PC-3 (cell line): ENCODE measurements around the gene SIVA1. TPM values are rescaled to one million over a fixed set of nuclear protein-coding genes. Genes with fewer than 3 reads are reported as not detected.

Experiments
- ATAC-seq: fragments of 200-7000 bp; cut with Tn5 transposase; 2 replicates; pipeline ENCODE4 v1.9.1; 2020; ENCODE audit warnings: mild to moderate bottlenecking, moderate library complexity
- BruUV-seq: library from RNA; stranded (reverse); fragments of 400-500 nt; replicated peaks from 2 replicates; lab custom pipeline; 2021; lab: Mats Ljungman, UMichigan
- CTCF ChIA-PET: fragments of 300-600 bp; sonication (Branson Sonifier 250); formaldehyde crosslinking; loops from one replicate; lab custom pipeline; 2022; ENCODE audit warnings: antibody characterized with exemption; lab: Charles Lee
- POLR2A ChIA-PET: fragments of 300-600 bp; sonication (Branson Sonifier 250); formaldehyde crosslinking; loops from one replicate; lab custom pipeline; 2022; ENCODE audit warnings: antibody characterized with exemption; ENCODE audit not compliant: unreplicated experiment; lab: Charles Lee
- DNase-seq: peaks from one replicate; pipeline ENCODE4 v3.0.0-alpha.2; 2015
- H2AFZ ChIP-seq: fragments of 300-600 bp; sonication (generic); 2 replicates; pipeline ENCODE4 v1.6.0; 2016; ENCODE audit warnings: antibody characterized with exemption, low read length
- H3F3A ChIP-seq: fragments of 300-600 bp; sonication (generic); one replicate; pipeline ENCODE4 v1.6.0; 2017; ENCODE audit warnings: antibody characterized with exemption, low read length, control low read depth, mild to moderate bottlenecking; ENCODE audit not compliant: unreplicated experiment
- H3K27ac ChIP-seq: fragments of 300-600 bp; sonication (generic); 2 replicates; pipeline ENCODE4 v1.5.1; 2016; ENCODE audit warnings: mild to moderate bottlenecking, low read length
- H3K27me3 ChIP-seq: fragments of 300-600 bp; sonication (generic); 2 replicates; pipeline ENCODE4 v1.6.1; 2016; ENCODE audit warnings: low read length, mixed read lengths
- H3K36me3 ChIP-seq: fragments of 300-600 bp; sonication (generic); 2 replicates; pipeline ENCODE4 v1.6.1; 2016; ENCODE audit warnings: low read depth, mixed run types, low read length, mixed read lengths
- H3K4me1 ChIP-seq: fragments of 300-600 bp; sonication (generic); 2 replicates; pipeline ENCODE4 v1.5.1; 2016; ENCODE audit warnings: low read length; ENCODE audit not compliant: insufficient read depth
- H3K4me2 ChIP-seq: fragments of 300-600 bp; sonication (generic); 2 replicates; pipeline ENCODE4 v1.6.0; 2016; ENCODE audit warnings: low read length
- H3K4me3 ChIP-seq: fragments of 300-600 bp; sonication (generic); 2 replicates; pipeline ENCODE4 v1.5.1; 2016; ENCODE audit warnings: mild to moderate bottlenecking, low read length, mixed read lengths
- H3K79me2 ChIP-seq: fragments of 300-600 bp; sonication (generic); 2 replicates; pipeline ENCODE4 v1.6.1; 2017; ENCODE audit warnings: low read length, mixed read lengths
- H3K9ac ChIP-seq: fragments of 300-600 bp; sonication (generic); 2 replicates; pipeline ENCODE4 v1.6.0; 2016; ENCODE audit warnings: mild to moderate bottlenecking, low read length
- H3K9me2 ChIP-seq: fragments of 300-600 bp; sonication (generic); replicated peaks from 2 replicates; pipeline ENCODE4 v1.6.1; 2016; ENCODE audit warnings: mixed run types, low read length, mixed read lengths
- H3K9me3 ChIP-seq: fragments of 300-600 bp; sonication (generic); 2 replicates; pipeline ENCODE4 v1.6.1; 2016; ENCODE audit warnings: low read length, mixed read lengths
- H4K20me1 ChIP-seq: fragments of 300-600 bp; sonication (generic); 2 replicates; pipeline ENCODE4 v1.6.1; 2016; ENCODE audit warnings: low read length, mixed read lengths
- EZH2 ChIP-seq: fragments of 300-600 bp; sonication (generic); IDR thresholded peaks from one replicate; pipeline ENCODE4 v1.6.1; 2017; ENCODE audit warnings: antibody characterized with exemption, mild to moderate bottlenecking, low read length; ENCODE audit not compliant: unreplicated experiment
- EZH2phosphoT487 ChIP-seq: fragments of 300-600 bp; sonication (generic); IDR thresholded peaks from 2 replicates; pipeline ENCODE4 v1.6.1; 2018; ENCODE audit warnings: mild to moderate bottlenecking, antibody characterized with exemption, low read length, borderline replicate concordance
- intact Hi-C: fragments of 100-400 bp; cut with micrococcal nuclease; formaldehyde crosslinking; loops from 2 replicates; pipeline ENCODE4 v1.9.0; 2023
- total RNA-seq: library from RNA; depleted of rRNA; stranded (reverse); fragments of >200 nt; gene quantifications from 2 replicates; pipeline ENCODE4 v1.2.3, GENCODE V29; 2014
- TF ChIP-seq, protein P1 (sequence below): fragments of 300-600 bp; sonication (generic); conservative IDR thresholded peaks from 2 replicates; pipeline ENCODE4 v1.5.1; 2017; ENCODE audit warnings: antibody characterized with exemption, low read depth, mild to moderate bottlenecking, low read length

The SIVA1 gene
- total RNA-seq, 1 experiment from 2014 or later, result 375 TPM

DNA sequence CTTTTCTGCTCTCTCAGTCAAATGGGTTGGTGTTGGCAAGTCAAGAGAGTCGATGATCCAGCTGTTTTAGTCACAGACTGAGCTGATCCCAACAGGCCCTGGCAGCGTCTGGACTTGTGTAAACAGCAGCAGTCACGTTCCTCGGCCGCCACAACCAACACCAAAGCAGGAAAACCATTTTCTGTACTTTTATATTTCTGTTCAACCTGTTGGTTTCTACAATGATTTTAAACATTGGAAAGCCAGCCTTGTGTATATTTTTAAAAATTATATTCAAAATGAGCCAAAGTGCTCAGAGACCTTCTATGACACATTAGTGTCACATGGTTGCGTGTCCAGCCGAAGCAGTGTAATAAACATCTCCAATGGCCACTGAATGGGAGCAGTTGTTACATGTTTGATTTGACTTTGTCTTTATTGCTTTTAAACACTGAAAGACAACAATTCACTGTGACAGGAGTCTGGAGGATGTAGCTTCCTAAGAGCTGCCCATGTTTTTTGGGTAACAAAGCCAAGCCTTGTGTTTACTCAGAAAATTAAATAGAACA is 5.9 kb upstream of the SIVA1 start:
- no TSS peak for BruUV-seq
- peak; percentile 61 for ATAC-seq
- H3K27ac ChIP-seq, result no peak overlapping the region
- no peak overlapping the region for H2AFZ ChIP-seq
- CTCF ChIA-PET, result no interaction called here
- POLR2A ChIA-PET, result no interaction called here
- H3K36me3 ChIP-seq, result no peaks in the 10 kb centered on the region
- H3K4me1 ChIP-seq, result peaks cover 32% of the 10 kb centered on the region
- H3K9me3 ChIP-seq, result no peaks in the 10 kb centered on the region
- no peaks in the 10 kb centered on the region for H4K20me1 ChIP-seq
- H3F3A ChIP-seq, result no peaks in the 10 kb centered on the region
- no peak overlapping the region for H3K4me3 ChIP-seq
- intact Hi-C loops, result loop anchor here (2.0 kb wide), 1 partner anchor 22 kb away; the partner anchor contains the start of gene ADSS1
- no peak overlapping the region for H3K9ac ChIP-seq
- no peaks in the 10 kb centered on the region for H3K9me2 ChIP-seq
- no peaks in the 10 kb centered on the region for H3K79me2 ChIP-seq
- H3K27me3 ChIP-seq, result no peaks in the 10 kb centered on the region
- TF ChIP-seq EZH2phosphoT487, result no peak
- TF ChIP-seq EZH2, result no peak
- TF ChIP-seq, protein P1, sequence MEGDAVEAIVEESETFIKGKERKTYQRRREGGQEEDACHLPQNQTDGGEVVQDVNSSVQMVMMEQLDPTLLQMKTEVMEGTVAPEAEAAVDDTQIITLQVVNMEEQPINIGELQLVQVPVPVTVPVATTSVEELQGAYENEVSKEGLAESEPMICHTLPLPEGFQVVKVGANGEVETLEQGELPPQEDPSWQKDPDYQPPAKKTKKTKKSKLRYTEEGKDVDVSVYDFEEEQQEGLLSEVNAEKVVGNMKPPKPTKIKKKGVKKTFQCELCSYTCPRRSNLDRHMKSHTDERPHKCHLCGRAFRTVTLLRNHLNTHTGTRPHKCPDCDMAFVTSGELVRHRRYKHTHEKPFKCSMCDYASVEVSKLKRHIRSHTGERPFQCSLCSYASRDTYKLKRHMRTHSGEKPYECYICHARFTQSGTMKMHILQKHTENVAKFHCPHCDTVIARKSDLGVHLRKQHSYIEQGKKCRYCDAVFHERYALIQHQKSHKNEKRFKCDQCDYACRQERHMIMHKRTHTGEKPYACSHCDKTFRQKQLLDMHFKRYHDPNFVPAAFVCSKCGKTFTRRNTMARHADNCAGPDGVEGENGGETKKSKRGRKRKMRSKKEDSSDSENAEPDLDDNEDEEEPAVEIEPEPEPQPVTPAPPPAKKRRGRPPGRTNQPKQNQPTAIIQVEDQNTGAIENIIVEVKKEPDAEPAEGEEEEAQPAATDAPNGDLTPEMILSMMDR, result no peak
- no peak overlapping the region for H3K4me2 ChIP-seq
- DNase-seq, result peak; percentile 31

DNA sequence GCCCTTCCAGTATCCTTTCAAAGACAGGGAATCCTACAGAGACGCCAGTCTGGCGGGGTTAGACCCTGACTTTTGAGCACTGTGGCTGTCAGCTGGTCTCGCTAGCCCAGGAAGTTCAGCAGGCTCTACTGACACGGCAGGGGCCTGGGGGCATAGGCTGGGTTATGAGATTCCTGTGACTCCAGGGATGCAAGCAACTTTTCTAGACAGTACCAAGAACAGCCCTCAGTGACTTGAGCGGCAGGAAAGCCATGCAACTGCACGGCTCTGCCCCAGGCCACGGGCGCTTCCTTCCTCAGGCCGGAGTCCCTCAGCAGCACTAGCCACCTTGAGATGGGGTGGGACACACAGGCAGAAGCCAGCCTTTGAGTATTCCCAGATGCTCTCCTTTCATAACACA is 5.1 kb upstream of the SIVA1 start:
- intact Hi-C loops, result loop anchor here (2.0 kb wide), 1 partner anchor 23 kb away; the partner anchor contains the start of gene ADSS1
- Histone ChIP-seq H2AFZ (no peak overlapping the region), H3K9me2 (no peaks in the 10 kb centered on the region), H3K79me2 (no peaks in the 10 kb centered on the region), H3K9me3 (no peaks in the 10 kb centered on the region), H4K20me1 (no peaks in the 10 kb centered on the region), H3K9ac (no peak overlapping the region), H3K4me3 (no peak overlapping the region), H3K27me3 (no peaks in the 10 kb centered on the region), H3K4me2 (no peak overlapping the region), H3K4me1 (peaks cover 34% of the 10 kb centered on the region), H3F3A (no peaks in the 10 kb centered on the region), H3K27ac (no peak overlapping the region), H3K36me3 (no peaks in the 10 kb centered on the region)
- ChIA-PET POLR2A (no interaction called here), CTCF (no interaction called here)
- no TSS peak for BruUV-seq
- TF ChIP-seq, protein P1, result no peak
- TF ChIP-seq EZH2 (no peak), EZH2phosphoT487 (no peak)
- ATAC-seq, result no peak
- no peak for DNase-seq

DNA sequence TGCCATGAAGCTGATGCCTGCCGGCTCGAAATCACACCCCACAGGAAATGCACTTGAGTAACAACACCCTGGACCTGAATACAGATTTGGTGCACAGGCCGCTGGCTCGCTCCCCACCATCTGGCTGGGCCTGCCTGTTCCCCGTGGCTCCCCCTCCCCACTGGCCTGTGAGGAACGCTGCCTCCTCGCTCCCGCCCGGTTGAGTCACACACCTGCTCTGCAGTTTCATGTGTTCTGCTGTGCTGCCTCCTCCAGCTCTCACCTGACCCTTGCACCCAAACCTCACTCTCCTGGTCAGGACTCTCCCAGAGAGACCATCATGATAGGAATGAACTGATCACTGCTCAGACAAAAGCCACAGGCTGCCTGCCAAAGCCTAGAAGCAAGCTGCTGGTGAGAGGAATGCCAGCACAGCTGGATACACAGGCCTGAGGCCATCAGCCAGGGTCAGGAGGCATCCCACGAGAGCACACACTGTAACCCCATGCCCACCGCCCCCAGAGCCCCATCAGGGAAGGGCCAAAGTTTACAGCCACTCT is 3.8 kb upstream of the SIVA1 start:
- H3K9me2 ChIP-seq, result no peaks in the 10 kb centered on the region
- peaks cover 7% of the 10 kb centered on the region for H4K20me1 ChIP-seq
- TF ChIP-seq, protein P1, result peak; percentile 31; the same call in 1 of the 2 replicates
- no peak for TF ChIP-seq EZH2phosphoT487
- ATAC-seq, result no peak
- H3K36me3 ChIP-seq, result no peaks in the 10 kb centered on the region
- ChIA-PET CTCF (interaction anchor here (0.6 kb wide), 1 partner anchor 98 kb away, joined by 3 read pairs; no protein-coding TSS in a partner anchor), POLR2A (no interaction called here)
- no peak overlapping the region for H3K27ac ChIP-seq
- H3K9me3 ChIP-seq, result no peaks in the 10 kb centered on the region
- peak overlapping the region; percentile 6 for H3K4me2 ChIP-seq
- no peaks in the 10 kb centered on the region for H3F3A ChIP-seq
- no TSS peak for BruUV-seq
- intact Hi-C loops, result no loop called here
- peaks cover 31% of the 10 kb centered on the region for H3K4me1 ChIP-seq
- no peak overlapping the region for H3K4me3 ChIP-seq
- peaks cover 12% of the 10 kb centered on the region for H3K79me2 ChIP-seq
- no peaks in the 10 kb centered on the region for H3K27me3 ChIP-seq
- H2AFZ ChIP-seq, result no peak overlapping the region
- DNase-seq, result peak; percentile 70
- no peak overlapping the region for H3K9ac ChIP-seq
